CMK (cell line): Measurements from ENCODE around the gene GCSH.

Experiments
- DNase-seq: peaks from one replicate; pipeline ENCODE4 v3.0.0-alpha.2; 2010; ENCODE audit warnings: low read depth

The GCSH gene

DNA sequence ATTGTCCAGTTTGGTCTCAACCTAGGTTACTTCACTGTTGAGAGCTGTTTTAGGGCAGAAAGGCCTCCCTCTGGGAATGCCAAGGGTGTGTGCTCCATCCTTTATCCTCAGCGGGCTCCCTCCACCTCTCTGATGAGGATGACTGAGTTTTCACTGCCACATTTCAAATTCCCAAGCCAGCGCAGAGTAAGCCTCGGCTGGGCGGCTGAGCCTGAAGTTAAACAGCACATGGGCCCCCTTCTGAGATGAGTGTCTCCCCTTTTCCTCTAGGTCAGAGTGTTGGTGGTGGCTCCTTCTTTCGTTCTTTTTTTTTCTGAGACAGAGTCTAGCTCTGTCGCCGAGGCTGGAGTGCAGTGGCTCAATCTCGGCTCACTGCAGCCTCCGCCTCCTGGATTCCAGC lies 5.5 kb upstream of the GCSH start:
- DNase-seq: no peak

- DNase-seq: no peak
These were observed 3.8 kb upstream of the GCSH start for GRCh38 chr16:81099958-81100357.

DNA sequence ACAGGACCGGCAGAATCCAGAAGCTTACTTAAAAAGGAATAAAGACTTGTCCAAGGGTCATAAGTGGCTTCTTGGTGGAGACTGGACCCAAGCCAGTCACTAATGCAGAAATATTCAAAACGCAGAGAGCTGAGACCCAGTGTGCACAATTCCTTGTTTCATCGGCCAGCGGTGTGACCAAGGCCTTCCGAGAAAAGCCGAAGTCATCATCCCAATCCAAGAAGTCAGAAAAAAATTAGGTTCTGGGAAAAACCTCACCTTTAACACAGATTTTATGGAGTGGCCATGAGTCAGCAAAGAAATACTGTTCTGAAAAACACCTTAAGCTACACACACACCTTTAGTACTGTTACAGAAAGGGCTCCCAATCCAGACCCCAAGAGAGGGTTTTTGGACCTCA lies 1.0 kb upstream of the GCSH start:
- no peak for DNase-seq

- no peak for DNase-seq
These were observed 567 bp upstream of the GCSH start for GRCh38 chr16:81096715-81097208.

GRCh38 chr16:81095653-81095952 lies 592 bp downstream of the GCSH start:
- DNase-seq: no peak

DNA sequence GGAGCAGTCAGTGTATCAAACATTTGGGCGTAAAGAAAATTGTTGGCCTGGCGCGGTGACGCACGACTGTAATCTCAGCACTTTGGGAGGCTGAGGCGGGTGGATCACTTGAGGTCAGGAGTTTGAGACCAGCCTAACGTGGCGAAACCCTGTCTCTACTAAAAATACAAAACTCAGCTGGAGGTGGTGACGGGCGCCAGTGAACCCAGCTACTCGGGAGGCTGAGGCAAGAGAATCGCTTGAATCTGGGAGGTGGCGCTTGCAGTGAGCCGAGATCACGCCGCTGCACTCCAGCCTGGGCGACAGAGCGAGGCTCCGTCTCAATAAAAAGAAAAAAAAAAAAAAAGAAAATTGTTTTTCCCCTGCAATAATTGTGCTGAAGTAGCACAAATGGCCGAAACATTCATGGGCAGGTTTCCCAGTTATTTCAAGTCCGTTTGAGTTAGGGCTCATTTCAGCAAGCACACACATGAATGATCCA lies 1.4 kb downstream of the GCSH start:
- no peak for DNase-seq

DNA sequence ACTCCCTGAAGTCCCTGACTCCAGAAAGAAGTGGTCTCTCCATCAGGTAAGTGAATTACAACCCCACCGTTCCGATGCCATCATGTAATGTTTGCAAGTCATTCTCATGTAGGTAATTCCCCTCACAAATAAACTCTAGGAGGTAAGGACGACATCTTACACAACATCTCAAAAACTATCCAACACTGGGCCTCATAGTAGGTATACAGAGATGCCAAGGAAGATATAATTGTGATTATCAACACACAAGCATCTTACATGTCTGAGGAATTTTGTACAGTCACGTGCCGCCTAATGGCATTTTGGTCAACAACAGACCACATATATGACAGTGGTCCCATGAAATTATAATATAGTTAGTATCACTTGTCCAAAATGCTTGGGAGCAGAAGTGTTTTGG lies 7.4 kb downstream of the GCSH start:
- DNase-seq: no peak

DNA sequence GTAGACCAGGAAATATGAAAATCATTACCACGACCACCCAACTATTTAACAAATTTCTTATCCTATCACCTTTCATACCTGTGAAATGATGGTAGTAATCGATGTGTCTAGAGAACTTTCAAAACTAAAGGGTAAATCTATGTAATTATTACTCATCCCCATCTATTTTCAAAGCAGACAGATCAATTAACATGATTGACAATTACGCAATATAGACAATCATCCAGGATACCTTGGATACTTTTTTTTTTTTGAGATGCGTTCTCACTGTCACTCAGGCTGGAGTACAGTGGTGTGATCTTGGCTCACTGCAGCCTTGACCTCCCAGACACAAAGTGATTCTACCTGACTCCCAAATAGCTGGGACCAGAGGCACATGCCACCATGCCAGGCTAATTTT lies 15.2 kb downstream of the GCSH start:
- DNase-seq: no peak

GRCh38 chr16:81080233-81080632 lies 16.0 kb downstream of the GCSH start:
- DNase-seq: no peak

- DNase-seq: peak; percentile 79
These were observed 18.9 kb downstream of the GCSH start, which contains the start of gene C16orf46 for GRCh38 chr16:81077076-81077940. C16orf46 (minus strand) TSS chr16:81077238; CDS start chr16:81063955, 13,283 bp downstream.

DNA sequence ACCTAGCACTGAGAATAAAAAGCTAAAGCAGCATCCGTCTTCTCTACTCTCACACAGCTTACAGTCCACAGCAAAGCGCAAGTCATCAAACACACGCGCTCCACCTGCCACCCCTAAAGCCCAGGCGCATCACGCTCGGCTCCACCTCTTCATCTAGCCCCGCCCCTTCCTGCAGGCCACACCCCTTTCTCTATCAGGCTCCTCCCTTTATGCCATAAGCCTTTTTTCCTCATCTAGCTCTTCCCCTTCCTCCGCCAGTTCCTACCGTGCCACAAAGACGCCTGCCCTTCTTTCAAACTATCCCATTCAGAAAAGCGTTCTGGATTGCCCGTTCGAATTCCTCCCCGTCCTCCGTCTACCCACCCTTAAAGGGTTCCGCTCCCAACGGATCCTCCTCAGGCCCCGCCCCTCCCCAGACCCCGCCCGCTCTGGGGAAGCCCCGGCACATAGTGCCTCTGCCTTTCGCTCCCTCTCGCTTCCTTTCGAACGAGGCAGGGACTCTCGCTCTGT lies 19.6 kb downstream of the GCSH start:
- peak; percentile 73 for DNase-seq

DNA sequence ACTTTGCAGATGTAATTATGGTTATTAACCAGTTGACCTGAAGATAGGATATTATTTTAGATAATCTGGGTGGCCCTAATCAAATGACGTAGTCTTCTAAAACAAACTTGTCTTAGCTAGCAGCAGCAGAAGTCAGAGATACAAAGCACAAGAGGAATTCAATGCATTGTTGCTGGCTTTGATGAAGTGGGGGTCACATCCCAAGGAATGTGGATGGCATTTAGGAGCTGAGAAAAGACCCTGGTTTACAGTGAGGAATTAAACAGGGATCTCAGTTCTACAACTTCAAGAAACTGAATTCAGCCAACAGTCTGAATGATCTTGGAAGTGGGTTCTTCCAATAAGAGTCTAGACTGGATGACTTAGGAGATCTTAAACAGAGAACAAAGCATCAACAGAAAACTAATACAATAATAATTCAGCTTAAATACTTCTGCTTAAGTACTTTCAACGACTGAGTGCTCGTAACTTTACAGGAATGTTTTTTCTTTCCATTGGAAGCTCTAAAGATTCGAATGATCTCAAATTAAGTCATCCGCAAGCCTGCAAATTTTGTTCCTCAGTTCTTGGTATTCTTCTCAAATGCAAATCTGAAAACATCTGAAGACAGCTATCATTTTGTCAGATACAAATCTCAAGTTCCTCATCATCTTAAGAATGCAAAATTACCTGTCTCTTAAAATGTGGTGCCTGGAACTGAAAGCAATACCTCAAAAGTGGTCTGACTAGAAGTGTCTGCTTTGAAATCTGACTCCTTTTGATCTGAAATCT lies 22.4 kb downstream of the GCSH start:
- no peak for DNase-seq

DNA sequence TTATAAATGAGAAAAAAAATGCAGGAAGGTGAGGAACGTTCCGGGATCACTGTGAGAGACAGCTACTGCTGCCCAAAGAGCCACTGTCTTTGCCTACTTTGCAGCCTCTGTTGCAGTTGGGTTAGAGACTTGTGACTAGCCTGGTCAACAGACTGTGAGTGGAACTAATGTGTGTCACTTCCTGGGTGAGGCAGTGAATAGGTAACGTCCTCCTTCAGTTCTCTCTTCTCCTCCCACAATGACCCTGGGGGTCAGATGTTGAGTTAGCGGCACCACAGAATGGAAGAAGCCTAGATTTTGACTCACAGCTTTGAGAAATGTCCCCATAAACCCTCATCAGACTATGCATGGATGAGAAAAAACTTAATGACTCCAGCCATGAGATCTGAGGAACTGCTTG lies 24.4 kb downstream of the GCSH start:
- no peak for DNase-seq

GRCh38 chr16:81070979-81071378 lies 25.2 kb downstream of the GCSH start:
- DNase-seq: no peak

DNA sequence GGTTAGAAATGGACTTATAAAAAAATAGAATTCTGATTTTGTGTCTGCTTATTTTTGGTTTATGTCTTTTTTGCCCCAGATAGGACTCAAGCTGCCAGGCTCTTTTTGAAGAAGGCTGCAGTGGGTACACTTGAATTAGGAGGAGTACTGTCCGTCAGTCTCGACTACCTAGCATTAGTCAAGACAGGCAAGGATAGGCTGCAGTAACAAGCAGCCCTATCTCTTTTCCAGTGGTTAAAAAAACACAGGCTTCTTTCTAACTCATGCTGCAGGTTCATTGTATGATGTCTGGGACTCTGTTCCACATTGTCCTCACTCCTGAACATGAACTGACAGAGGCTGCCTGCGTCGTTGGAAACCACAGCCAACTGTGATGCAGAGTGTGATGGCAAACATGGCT lies 27.1 kb downstream of the GCSH start:
- no peak for DNase-seq

- DNase-seq: no peak
These were observed 29.0 kb downstream of the GCSH start for GRCh38 chr16:81067166-81067565.

GRCh38 chr16:81066681-81067080 lies 29.5 kb downstream of the GCSH start:
- no peak for DNase-seq

DNA sequence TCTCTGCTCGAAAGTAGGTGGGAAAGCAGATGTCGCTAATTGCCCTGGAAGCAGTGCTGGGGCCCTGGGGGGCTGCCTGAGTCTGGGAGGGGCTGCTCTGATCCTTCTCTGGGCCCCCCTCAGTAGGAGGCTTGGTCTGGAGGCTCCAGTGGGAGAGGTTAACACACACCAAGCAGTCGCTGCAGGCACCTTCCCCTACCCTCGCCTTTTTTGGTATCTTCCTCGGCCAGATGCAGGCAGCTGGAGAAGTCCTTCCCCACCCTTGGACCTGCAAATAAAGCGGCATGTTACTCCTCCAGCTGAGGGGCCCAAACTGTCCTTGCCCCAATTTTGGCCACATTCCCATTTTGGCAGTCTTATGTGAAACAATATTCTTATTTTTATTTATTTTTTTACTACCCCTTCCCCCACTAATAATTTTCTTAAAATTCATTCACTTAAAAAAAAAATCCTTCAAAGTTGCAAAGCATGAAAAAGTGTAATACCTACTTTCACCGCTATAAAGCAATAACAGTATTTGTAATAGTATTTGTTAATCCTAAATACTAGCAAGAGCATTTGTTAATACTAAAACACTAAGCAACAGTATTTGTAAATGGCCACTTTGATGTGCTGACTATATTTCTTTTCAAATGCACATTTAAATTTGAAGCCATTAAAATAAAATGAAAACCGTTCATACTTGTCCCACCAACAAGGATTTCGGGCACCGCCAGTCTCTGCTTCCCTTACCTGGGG lies 34.2 kb downstream of the GCSH start:
- DNase-seq: no peak

DNA sequence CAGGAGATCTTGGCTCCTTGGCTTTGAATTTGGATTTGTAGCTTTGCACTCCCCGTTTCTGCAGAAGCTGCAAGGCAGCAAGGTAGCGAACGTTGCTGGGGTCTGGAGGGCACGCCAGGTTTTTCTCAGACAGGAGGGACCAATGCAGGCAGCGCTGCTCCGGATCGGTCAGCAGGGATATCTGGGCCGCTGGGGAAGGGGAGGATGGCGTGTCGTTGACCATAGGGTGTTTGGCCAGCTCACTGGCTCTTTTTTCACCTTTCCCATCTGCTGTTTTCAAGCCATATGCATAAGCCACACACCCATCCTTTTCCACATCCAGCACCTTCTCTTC lies 34.9 kb downstream of the GCSH start:
- DNase-seq: no peak

GRCh38 chr16:81060576-81061306 lies 35.5 kb downstream of the GCSH start:
- DNase-seq: no peak

DNA sequence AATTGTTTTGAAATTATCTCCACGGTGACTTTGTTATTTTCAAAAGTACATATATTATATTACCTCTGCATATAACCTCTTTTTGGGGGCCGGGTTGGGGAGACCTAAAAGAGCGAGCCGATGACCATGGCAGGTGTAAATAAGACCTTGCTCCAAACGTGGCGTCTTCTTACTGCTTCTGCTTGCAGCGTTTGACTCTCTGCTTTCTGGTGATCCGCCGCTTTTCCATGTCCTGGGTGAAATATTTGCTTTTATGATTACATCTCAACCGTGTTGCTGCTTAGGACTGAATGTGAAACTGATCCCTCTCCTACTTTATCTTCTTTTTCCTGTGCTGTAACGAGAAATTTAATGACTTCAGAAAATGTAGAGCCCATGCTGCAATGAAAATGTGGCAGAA lies 42.4 kb downstream of the GCSH start:
- DNase-seq: no peak

DNA sequence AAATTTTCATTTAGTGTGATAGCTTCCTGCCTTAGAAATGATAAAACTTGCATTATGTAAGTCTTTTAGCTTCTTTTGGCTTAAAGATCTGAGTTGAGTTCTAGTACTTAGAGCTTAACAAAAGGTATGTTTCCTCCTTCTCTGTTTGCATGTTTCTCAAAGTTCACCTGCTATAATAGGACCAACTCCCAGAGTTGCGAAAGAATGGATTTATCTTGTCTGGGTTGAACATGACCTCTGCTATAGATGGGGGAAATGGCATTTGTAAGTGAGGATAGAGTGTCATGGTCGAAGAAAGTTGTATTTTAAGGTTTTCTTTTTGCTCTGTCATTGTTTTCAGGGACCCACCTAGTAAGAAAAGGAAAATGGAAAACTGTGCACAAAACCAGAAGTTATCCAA lies 53.4 kb downstream of the GCSH start:
- DNase-seq: no peak
